Parathyroid adenoma (tissue), 2 donors: Measurements from ENCODE around the gene ANK2.
"Not testable (repeated sequence)": the region's sequence is repeated elsewhere in the genome, so short reads cannot be mapped to it uniquely, and the experiment has no call there.

Experiments
- H2AFZ ChIP-seq: fragments of 300-600 bp; sonication (generic); one replicate; pipeline ENCODE4 v1.7.0; 2017; ENCODE audit warnings: antibody characterized with exemption, mild to moderate bottlenecking
- H3K27ac ChIP-seq: fragments of 300-600 bp; sonication (generic); one replicate; pipeline ENCODE4 v1.7.0; 2017
- H3K27me3 ChIP-seq: fragments of 300-600 bp; sonication (generic); one replicate; pipeline ENCODE4 v1.7.0; 2017; ENCODE audit warnings: low read length; ENCODE audit not compliant: control insufficient read depth, insufficient read depth
- H3K36me3 ChIP-seq: fragments of 300-600 bp; sonication (generic); one replicate; pipeline ENCODE4 v1.7.0; 2017; ENCODE audit warnings: low read length; ENCODE audit not compliant: control insufficient read depth, insufficient read depth
- H3K4me1 ChIP-seq: fragments of 300-600 bp; sonication (generic); one replicate; pipeline ENCODE4 v1.7.0; 2017; ENCODE audit warnings: control low read depth
- H3K4me2 ChIP-seq: fragments of 300-600 bp; sonication (generic); one replicate; pipeline ENCODE4 v1.7.0; 2017; ENCODE audit warnings: low read length
- H3K4me3 ChIP-seq: fragments of 300-600 bp; sonication (generic); one replicate; pipeline ENCODE4 v1.7.0; 2017; ENCODE audit warnings: low read depth, low read length
- H3K79me2 ChIP-seq: fragments of 300-600 bp; sonication (generic); one replicate; pipeline ENCODE4 v1.7.0; 2017; ENCODE audit warnings: control low read depth
- H3K9ac ChIP-seq: fragments of 300-600 bp; sonication (generic); one replicate; pipeline ENCODE4 v1.7.0; 2017; ENCODE audit warnings: mild to moderate bottlenecking
- H3K9me3 ChIP-seq: fragments of 300-600 bp; sonication (generic); one replicate; pipeline ENCODE4 v1.7.0; 2017; ENCODE audit warnings: low read length; ENCODE audit not compliant: control insufficient read depth
- TF ChIP-seq, protein P1 (sequence below): fragments of 300-600 bp; sonication (generic); IDR thresholded peaks from one replicate; pipeline ENCODE4 v1.7.0; 2017; ENCODE audit warnings: antibody characterized with exemption, mild to moderate bottlenecking
- donor health status: primary hyperparathyroidism.

The ANK2 gene

GRCh38 chr4:113060853-113061252 is 11.4 kb downstream of the ANK2 start:
- Histone ChIP-seq H3K9me3 (no peaks in the 10 kb centered on the region), H3K36me3 (no peaks in the 10 kb centered on the region), H3K4me2 (no peak overlapping the region), H2AFZ (no peak overlapping the region), H3K9ac (no peak overlapping the region), H3K79me2 (peaks cover 5% of the 10 kb centered on the region), H3K4me3 (no peak overlapping the region), H3K27ac (no peak overlapping the region), H3K27me3 (no peaks in the 10 kb centered on the region), H3K4me1 (peaks cover 2% of the 10 kb centered on the region)
- TF ChIP-seq, protein P1, sequence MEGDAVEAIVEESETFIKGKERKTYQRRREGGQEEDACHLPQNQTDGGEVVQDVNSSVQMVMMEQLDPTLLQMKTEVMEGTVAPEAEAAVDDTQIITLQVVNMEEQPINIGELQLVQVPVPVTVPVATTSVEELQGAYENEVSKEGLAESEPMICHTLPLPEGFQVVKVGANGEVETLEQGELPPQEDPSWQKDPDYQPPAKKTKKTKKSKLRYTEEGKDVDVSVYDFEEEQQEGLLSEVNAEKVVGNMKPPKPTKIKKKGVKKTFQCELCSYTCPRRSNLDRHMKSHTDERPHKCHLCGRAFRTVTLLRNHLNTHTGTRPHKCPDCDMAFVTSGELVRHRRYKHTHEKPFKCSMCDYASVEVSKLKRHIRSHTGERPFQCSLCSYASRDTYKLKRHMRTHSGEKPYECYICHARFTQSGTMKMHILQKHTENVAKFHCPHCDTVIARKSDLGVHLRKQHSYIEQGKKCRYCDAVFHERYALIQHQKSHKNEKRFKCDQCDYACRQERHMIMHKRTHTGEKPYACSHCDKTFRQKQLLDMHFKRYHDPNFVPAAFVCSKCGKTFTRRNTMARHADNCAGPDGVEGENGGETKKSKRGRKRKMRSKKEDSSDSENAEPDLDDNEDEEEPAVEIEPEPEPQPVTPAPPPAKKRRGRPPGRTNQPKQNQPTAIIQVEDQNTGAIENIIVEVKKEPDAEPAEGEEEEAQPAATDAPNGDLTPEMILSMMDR, result no peak

GRCh38 chr4:113064244-113064643 is 14.8 kb downstream of the ANK2 start:
- H3K4me1 ChIP-seq, result peaks cover 2% of the 10 kb centered on the region

DNA sequence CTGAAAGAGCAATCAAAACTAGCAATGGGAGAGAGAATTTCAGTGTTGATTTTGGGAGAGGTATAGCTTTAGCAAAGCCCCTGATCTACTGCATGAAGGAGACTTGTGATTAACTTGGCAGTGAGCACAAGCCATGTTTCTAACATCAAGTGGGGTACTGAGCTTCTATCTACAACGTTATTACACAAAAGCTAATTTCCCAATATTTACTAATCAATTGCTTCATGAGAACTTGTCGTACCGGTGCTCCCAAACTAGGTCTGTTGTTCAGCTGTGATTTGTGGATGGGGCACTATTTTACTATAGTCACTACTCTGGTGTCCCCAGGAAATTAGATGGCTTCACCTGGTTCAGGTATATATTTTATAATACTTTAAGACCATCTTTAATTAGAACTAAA is 16.2 kb downstream of the ANK2 start:
- Histone ChIP-seq H2AFZ (no peak overlapping the region), H3K36me3 (no peaks in the 10 kb centered on the region), H3K27ac (no peak overlapping the region), H3K4me2 (no peak overlapping the region), H3K4me1 (peaks cover 2% of the 10 kb centered on the region), H3K79me2 (peaks cover 4% of the 10 kb centered on the region), H3K9me3 (no peaks in the 10 kb centered on the region), H3K4me3 (no peak overlapping the region), H3K9ac (no peak overlapping the region), H3K27me3 (no peaks in the 10 kb centered on the region)
- TF ChIP-seq, protein P1, result no peak

More at GRCh38 chr4:113064244-113064643, 14.8 kb downstream of the ANK2 start:
- H3K79me2 ChIP-seq, result peaks cover 4% of the 10 kb centered on the region
- H3K4me2 ChIP-seq, result no peak overlapping the region
- H3K9ac ChIP-seq, result no peak overlapping the region
- H3K27me3 ChIP-seq, result no peaks in the 10 kb centered on the region
- H3K4me3 ChIP-seq, result no peak overlapping the region
- H3K27ac ChIP-seq, result no peak overlapping the region
- H3K36me3 ChIP-seq, result no peaks in the 10 kb centered on the region
- TF ChIP-seq, protein P1, result no peak
- no peaks in the 10 kb centered on the region for H3K9me3 ChIP-seq
- H2AFZ ChIP-seq, result no peak overlapping the region

GRCh38 chr4:113068771-113069170 is 19.3 kb downstream of the ANK2 start:
- not testable (repeated sequence) for H3K27me3 ChIP-seq, H2AFZ ChIP-seq, H3K36me3 ChIP-seq, H3K9ac ChIP-seq, H3K4me2 ChIP-seq, H3K9me3 ChIP-seq, H3K4me1 ChIP-seq, H3K27ac ChIP-seq, H3K79me2 ChIP-seq, H3K4me3 ChIP-seq

- no peaks in the 10 kb centered on the region for H3K36me3 ChIP-seq
- H3K4me1 ChIP-seq, result no peaks in the 10 kb centered on the region
- no peak overlapping the region for H3K9ac ChIP-seq
- no peak overlapping the region for H3K4me3 ChIP-seq
- H3K4me2 ChIP-seq, result no peak overlapping the region
- H3K27me3 ChIP-seq, result no peaks in the 10 kb centered on the region
- no peaks in the 10 kb centered on the region for H3K79me2 ChIP-seq
- TF ChIP-seq, protein P1, result no peak
- H3K9me3 ChIP-seq, result no peaks in the 10 kb centered on the region
- no peak overlapping the region for H3K27ac ChIP-seq
- H2AFZ ChIP-seq, result no peak overlapping the region
Measured at GRCh38 chr4:113069212-113069892, 19.9 kb downstream of the ANK2 start.
